ENCODE results near the gene LHFPL3. TPM values are rescaled to one million over a fixed set of nuclear protein-coding genes. Genes with fewer than 3 reads are reported as not detected.

LHFPL3 gene
- total and polyA plus RNA-seq, 9 of the 15 experiments (the other 6 are each of a cell fraction or from before 2014, with no cell fraction given) = 0.21 to 0.52 TPM; not detected in 7

DNA sequence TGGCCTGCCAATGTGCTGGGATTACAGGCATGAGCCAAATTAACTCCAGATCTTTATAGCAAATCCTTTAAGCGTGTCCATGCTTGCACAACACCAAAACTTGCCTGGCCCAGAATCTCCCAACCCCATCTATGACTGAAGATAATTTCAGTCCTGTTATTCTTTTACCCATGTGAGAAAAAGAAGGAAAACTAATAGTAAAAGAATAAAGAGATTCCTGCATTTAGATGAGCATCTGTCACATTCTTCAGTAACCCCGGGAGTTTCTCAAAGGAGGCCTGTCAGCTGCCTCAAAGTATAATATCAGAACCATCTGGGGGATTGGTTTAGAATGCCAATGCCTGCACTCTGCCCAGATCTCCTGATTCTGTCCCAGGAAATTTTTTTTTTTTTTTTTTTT is 527.5 kb downstream of the LHFPL3 start:
- H3K4me1 ChIP-seq (replicated peaks in 1 of 2; ENCODE audit: control insufficient read depth in 2 of 2, insufficient read depth in 2 of 2, low read length in 2 of 2) = no peaks in the 10 kb centered on the region
- POLR2A ChIA-PET = no interaction called here
- TF ChIP-seq POU5F1 (IDR thresholded peaks at IDR 0.05; ENCODE audit: borderline replicate concordance, low read depth, low read length, partially characterized antibody) = no peak
- TF ChIP-seq, protein P1, sequence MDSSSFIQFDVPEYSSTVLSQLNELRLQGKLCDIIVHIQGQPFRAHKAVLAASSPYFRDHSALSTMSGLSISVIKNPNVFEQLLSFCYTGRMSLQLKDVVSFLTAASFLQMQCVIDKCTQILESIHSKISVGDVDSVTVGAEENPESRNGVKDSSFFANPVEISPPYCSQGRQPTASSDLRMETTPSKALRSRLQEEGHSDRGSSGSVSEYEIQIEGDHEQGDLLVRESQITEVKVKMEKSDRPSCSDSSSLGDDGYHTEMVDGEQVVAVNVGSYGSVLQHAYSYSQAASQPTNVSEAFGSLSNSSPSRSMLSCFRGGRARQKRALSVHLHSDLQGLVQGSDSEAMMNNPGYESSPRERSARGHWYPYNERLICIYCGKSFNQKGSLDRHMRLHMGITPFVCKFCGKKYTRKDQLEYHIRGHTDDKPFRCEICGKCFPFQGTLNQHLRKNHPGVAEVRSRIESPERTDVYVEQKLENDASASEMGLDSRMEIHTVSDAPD (CRISPR knock-in tag; IDR thresholded peaks at IDR 0.05) = no peak
- no peaks in the 10 kb centered on the region for H4K20me1 ChIP-seq (replicated peaks; ENCODE audit: control insufficient read depth, insufficient read depth, low read length)
- CTCF ChIA-PET (ENCODE audit: low intra/inter-chr PET ratio) = interaction anchor here (0.6 kb wide), 1 partner anchor 342 kb away, joined by 6 read pairs; no protein-coding TSS in a partner anchor
- intact Hi-C loops (cut with micrococcal nuclease) = no loop called here
- ATAC-seq (no peak), FAIRE-seq (no peak), DNase-seq (ENCODE audit: extremely low read depth in 1 of 4, low spot score in 3 of 4) (no peak)
- peaks cover 2 to 9% of the 10 kb centered on the region in 2 experiments; a peak in 4 of 5 replicates for H3K27me3 ChIP-seq (ENCODE audit: control insufficient read depth in 2 of 2, insufficient read depth in 2 of 2, low read length in 2 of 2)
- in situ Hi-C loops (cut with MboI) = no loop called here
- H3K36me3 ChIP-seq (ENCODE audit: control insufficient read depth, insufficient read depth, low read length) = no peaks in the 10 kb centered on the region
- no peak overlapping the region for H3K4me2 ChIP-seq (ENCODE audit: insufficient read depth, low read length)
- no peak overlapping the region for H2AFZ ChIP-seq (ENCODE audit: low read depth, low read length)
- no peaks in the 10 kb centered on the region for H3K79me2 ChIP-seq (ENCODE audit: control insufficient read depth, insufficient read depth, low read length)
- no TSS peak for BruUV-seq (replicated peaks)
- H3K4me3 ChIP-seq = no peak overlapping the region
- no peak overlapping the region for H3K27ac ChIP-seq (ENCODE audit: extremely low read depth, low read depth, low read length)
- H3K9me1 ChIP-seq (ENCODE audit: control insufficient read depth, insufficient read depth, low read length) = no peaks in the 10 kb centered on the region
- WGBS (ENCODE audit: insufficient coverage, low coverage, missing lambda C conversion rate) = 6% methylated on average over 2 of the region's 2 CpGs
- no peaks in the 10 kb centered on the region for H3K9me3 ChIP-seq (replicated peaks; ENCODE audit: control insufficient read depth, insufficient read depth, low read depth, low read length)
- H3K9ac ChIP-seq (ENCODE audit: insufficient read depth in 1 of 2, low read depth in 2 of 2, low read length in 2 of 2) = no peak overlapping the region

Data from K562 (cell line).